WTC11 (cell line): Measurements from ENCODE around the gene PCLAF. TPM values are rescaled to one million over a fixed set of nuclear protein-coding genes. Genes with fewer than 3 reads are reported as not detected.

Experiments
- ATAC-seq: fragments of 200-7000 bp; cut with Tn5 transposase; 2 replicates; pipeline ENCODE4 v1.10.0; 2021; ENCODE audit warnings: mild to moderate bottlenecking, moderate library complexity
- CTCF ChIA-PET: fragments of 300-600 bp; sonication (Branson Sonifier 250); formaldehyde crosslinking; loops from one replicate; lab custom pipeline; 2021; ENCODE audit warnings: antibody characterized with exemption; lab: Charles Lee
- POLR2A ChIA-PET: fragments of 350-600 bp; sonication (Branson Sonifier 250); formaldehyde crosslinking; loops from one replicate; lab custom pipeline; 2021; ENCODE audit warnings: antibody characterized with exemption; lab: Charles Lee
- DNase-seq: peaks from one replicate; pipeline ENCODE4 v3.0.0; 2021; ENCODE audit warnings: low spot score
- H3K27ac Mint-ChIP-seq: 2 replicates; pipeline ENCODE4 v1.8.0; 2021; ENCODE audit warnings: mixed read lengths
- H3K27me3 Mint-ChIP-seq: 2 replicates; pipeline ENCODE4 v1.8.0; 2021; ENCODE audit warnings: low read depth, mild to moderate bottlenecking, moderate library complexity, mixed read lengths
- H3K36me3 Mint-ChIP-seq: 2 replicates; pipeline ENCODE4 v1.8.0; 2021; ENCODE audit warnings: mixed read lengths
- H3K4me1 Mint-ChIP-seq: 2 replicates; pipeline ENCODE4 v1.8.0; 2022; ENCODE audit warnings: mixed read lengths
- H3K4me3 Mint-ChIP-seq: 2 replicates; pipeline ENCODE4 v1.8.0; 2021; ENCODE audit warnings: mild to moderate bottlenecking, moderate library complexity, mixed read lengths
- H3K9me3 Mint-ChIP-seq: 2 replicates; pipeline ENCODE4 v1.8.0; 2021; ENCODE audit warnings: mixed read lengths
- ARID4B ChIP-seq: sonication (generic); formaldehyde crosslinking; IDR thresholded peaks from 2 replicates; pipeline ENCODE4 v1.8.0; 2023; ENCODE audit warnings: missing genetic modification reagents, mild to moderate bottlenecking, borderline replicate concordance
- ERG ChIP-seq: fragments of 250-450 bp; sonication (Bioruptor Pico); IDR thresholded peaks from 2 replicates; pipeline ENCODE4 v1.8.0; 2021; ENCODE audit warnings: mild to moderate bottlenecking
- FOXK1 ChIP-seq: sonication (generic); formaldehyde crosslinking; IDR thresholded peaks from 2 replicates; pipeline ENCODE4 v1.8.0; 2022; ENCODE audit warnings: mild to moderate bottlenecking, moderate library complexity, missing genetic modification reagents
- FOXP4 ChIP-seq: sonication (generic); formaldehyde crosslinking; IDR thresholded peaks from 2 replicates; pipeline ENCODE4 v1.8.0; 2022; ENCODE audit warnings: mild to moderate bottlenecking, missing genetic modification reagents
- IRF1 ChIP-seq: sonication (generic); formaldehyde crosslinking; IDR thresholded peaks from 2 replicates; pipeline ENCODE4 v1.8.0; 2023; ENCODE audit warnings: missing genetic modification reagents
- IRF2 ChIP-seq: sonication (generic); formaldehyde crosslinking; IDR thresholded peaks from 2 replicates; pipeline ENCODE4 v1.8.0; 2022; ENCODE audit warnings: low read depth, missing genetic modification reagents, borderline replicate concordance
- TEAD1 ChIP-seq: sonication (generic); formaldehyde crosslinking; IDR thresholded peaks from 2 replicates; pipeline ENCODE4 v1.8.0; 2022; ENCODE audit warnings: mild to moderate bottlenecking, missing genetic modification reagents
- ZMAT4 ChIP-seq: fragments of 250-450 bp; sonication (Bioruptor Pico); IDR thresholded peaks from 2 replicates; pipeline ENCODE4 v1.9.0; 2021; ENCODE audit warnings: mild to moderate bottlenecking
- ZNF425 ChIP-seq: fragments of 250-450 bp; sonication (Bioruptor Pico); conservative IDR thresholded peaks from 2 replicates; pipeline ENCODE4 v1.9.0; 2021; ENCODE audit warnings: mild to moderate bottlenecking
- ZNF532 ChIP-seq: fragments of 250-450 bp; sonication (Bioruptor Pico); IDR thresholded peaks from 2 replicates; pipeline ENCODE4 v1.9.0; 2021; ENCODE audit warnings: mild to moderate bottlenecking, borderline replicate concordance
- total RNA-seq: library from RNA; stranded (reverse); gene quantifications from 3 replicates; pipeline ENCODE4 v1.2.3, GENCODE V29; 2021

PCLAF gene
- total RNA-seq, 1 experiment from 2014 or later: 27.2 TPM

- TF ChIP-seq ARID4B (no peak; the same call in 1 of the 2 replicates), ZNF425 (CRISPR knock-in tag) (no peak), ERG (CRISPR knock-in tag) (no peak)
Observed at GRCh38 chr15:64381000-64381751, at the start of gene PCLAF (continued).

- Mint-ChIP-seq H3K4me1 (peaks cover 20% of the 10 kb centered on the region), H3K36me3 (peaks cover 3% of the 10 kb centered on the region; the same call in 1 of the 2 replicates), H3K9me3 (no peaks in the 10 kb centered on the region), H3K4me3 (no peak overlapping the region; the same call in 1 of the 2 replicates), H3K27ac (peak overlapping the region; percentile 51), H3K27me3 (peaks cover 61% of the 10 kb centered on the region)
- POLR2A ChIA-PET: interaction anchor here (0.5 kb wide), 1 partner anchor 42 kb away, joined by 9 read pairs; no protein-coding TSS in a partner anchor
- DNase-seq: peak; percentile 42
- CTCF ChIA-PET: interaction anchor here (0.8 to 1.7 kb wide), 5 partner anchors 30 to 277 kb away, joined by 3 to 10 read pairs (median 3); partner anchors contain the start of gene ZNF609
- ATAC-seq: peak; percentile 93
- TF ChIP-seq IRF2 (CRISPR knock-in tag): no peak
- TF ChIP-seq FOXP4 (CRISPR knock-in tag): peak; percentile 71; the same call in 1 of the 2 replicates
- peak; percentile 62; the same call in 1 of the 2 replicates for TF ChIP-seq FOXK1 (CRISPR knock-in tag)
- TF ChIP-seq ZMAT4 (CRISPR knock-in tag): peak; percentile 93; the same call in 1 of the 2 replicates
- TF ChIP-seq IRF1: no peak
- peak; percentile 38; the same call in 1 of the 2 replicates for TF ChIP-seq TEAD1 (CRISPR knock-in tag)
- TF ChIP-seq ZNF532 (CRISPR knock-in tag): no peak
- no peak for TF ChIP-seq ARID4B
Observed at GRCh38 chr15:64430000-64430735, 48.9 kb upstream of the PCLAF start.
